GM19397 (cell line): ENCODE results near the gene CD320.
"Not testable (repeated sequence)": the region's sequence is repeated elsewhere in the genome, so short reads cannot be mapped to it uniquely, and the experiment has no call there.

Experiments
- ATAC-seq: cut with Tn5 transposase; IDR thresholded peaks from one replicate; pipeline ENCODE4 v1.9.1; 2021; ENCODE audit warnings: mild to moderate bottlenecking, moderate library complexity; ENCODE audit not compliant: unreplicated experiment

Gene CD320

GRCh38 chr19:8307965-8308866 is at the start of gene CD320:
CD320 (minus strand) TSS chr19:8308358; CDS start chr19:8308290, 68 bp downstream.
- peak; percentile 92 for ATAC-seq

- no peak for ATAC-seq
Observed at GRCh38 chr19:8357007-8357521, 48.9 kb upstream of the CD320 start.

GRCh38 chr19:8355631-8356402 is 47.7 kb upstream of the CD320 start:
- ATAC-seq: no peak

- ATAC-seq: not testable (repeated sequence)
Observed at GRCh38 chr19:8352845-8353244, 44.7 kb upstream of the CD320 start.

- ATAC-seq: no peak
Observed at GRCh38 chr19:8352134-8352827, 44.1 kb upstream of the CD320 start.

- not testable (repeated sequence) for ATAC-seq
Observed at GRCh38 chr19:8349629-8350372, 41.6 kb upstream of the CD320 start.

GRCh38 chr19:8343483-8343844 is 35.3 kb upstream of the CD320 start:
- no peak for ATAC-seq

- ATAC-seq: peak; percentile 83
Observed at GRCh38 chr19:8342684-8343482, 34.7 kb upstream of the CD320 start, which contains the start of gene KANK3. KANK3 (minus strand) TSS chr19:8343262; CDS start chr19:8337828, 5,434 bp downstream.

GRCh38 chr19:8342316-8342683 is 34.1 kb upstream of the CD320 start:
- no peak for ATAC-seq

- ATAC-seq: not testable (repeated sequence)
Observed at GRCh38 chr19:8341504-8341903, 33.3 kb upstream of the CD320 start.

- ATAC-seq: no peak
Observed at GRCh38 chr19:8340341-8341096, 32.4 kb upstream of the CD320 start.

GRCh38 chr19:8338835-8339234 is 30.7 kb upstream of the CD320 start:
- no peak for ATAC-seq

- ATAC-seq: no peak
Observed at GRCh38 chr19:8337728-8338127, 29.6 kb upstream of the CD320 start.

- no peak for ATAC-seq
Observed at GRCh38 chr19:8336660-8337059, 28.5 kb upstream of the CD320 start.

- no peak for ATAC-seq
Observed at GRCh38 chr19:8336072-8336569, 28.0 kb upstream of the CD320 start.

GRCh38 chr19:8335343-8336071 is 27.3 kb upstream of the CD320 start:
- no peak for ATAC-seq

- no peak for ATAC-seq
Observed at GRCh38 chr19:8334458-8335342, 26.5 kb upstream of the CD320 start.
